ENCODE data around the gene ASB5.

DNA sequence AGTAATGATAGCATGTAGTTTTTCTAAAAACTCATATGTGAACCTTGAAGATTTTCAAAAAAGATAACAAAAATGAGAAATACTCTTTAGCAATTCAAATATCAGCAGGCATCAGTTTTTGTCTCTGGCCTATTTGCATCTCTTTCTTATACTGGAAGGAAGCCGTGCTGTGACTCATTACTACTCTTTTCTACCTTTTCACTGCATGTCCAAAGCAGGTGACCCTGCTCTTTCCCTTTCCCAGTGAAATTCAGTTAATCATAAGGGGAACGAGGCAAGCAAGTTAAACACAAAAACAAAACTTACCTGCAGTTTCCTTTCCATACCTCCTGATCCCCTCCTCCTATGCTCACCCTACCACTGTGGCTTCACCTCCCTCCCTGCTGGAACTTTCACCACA lies 83.0 kb downstream of the ASB5 start:
- no peak for TF ChIP-seq CTCF (conservative IDR thresholded peaks at IDR 0.05)
- no peak for TF ChIP-seq ZFX (IDR thresholded peaks at IDR 0.05)

Measured in C4-2B (cell line).